Uterus (tissue), 4 donors: ENCODE measurements around the gene CTTNBP2NL. TPM values are rescaled to one million over a fixed set of nuclear protein-coding genes. Genes with fewer than 3 reads are reported as not detected.
"Not testable (repeated sequence)": the region's sequence is repeated elsewhere in the genome, so short reads cannot be mapped to it uniquely, and the experiment has no call there.

Experiments
- DNase-seq, 2 donors: peaks; one replicate each; pipeline ENCODE4 v3.0.0-alpha.2; 2019 to 2020
- H3K27ac ChIP-seq, 2 donors: fragments of 200-600 bp; sonication (generic); 1 replicate in 1 of 2; 2 replicates in 1 of 2; pipeline ENCODE4 v1.5.1; 2016 to 2018
- H3K27me3 ChIP-seq, 2 donors: fragments of 200-600 bp; sonication (generic); one replicate each; pipeline ENCODE4 v1.5.1; 2018 to 2019; ENCODE audit warnings: control low read depth in 1 of 2
- H3K36me3 ChIP-seq, 2 donors: fragments of 200-600 bp; sonication (generic); one replicate each; pipeline ENCODE4 v1.5.1; 2019; ENCODE audit warnings: control low read depth in 1 of 2
- H3K4me1 ChIP-seq, 2 donors: fragments of 200-600 bp; sonication (generic); one replicate each; pipeline ENCODE4 v1.5.1; 2018 to 2019; ENCODE audit warnings: control low read depth in 1 of 2
- H3K4me3 ChIP-seq, 2 donors: fragments of 200-600 bp; sonication (generic); 1 replicate in 1 of 2; 2 replicates in 1 of 2; pipeline ENCODE4 v1.5.1; 2018 to 2019; ENCODE audit warnings: mild to moderate bottlenecking in 1 of 2
- H3K9me3 ChIP-seq, 2 donors: fragments of 200-600 bp; sonication (generic); one replicate each; pipeline ENCODE4 v1.5.1; 2019; ENCODE audit warnings: control low read depth in 1 of 2
- POLR2A ChIP-seq, 2 donors: fragments of 450-650 bp; IDR thresholded peaks; one replicate each; pipeline ENCODE4 v1.6.1; 2016; ENCODE audit warnings: antibody characterized with exemption in 2 of 2, mild to moderate bottlenecking in 1 of 2, moderate library complexity in 1 of 2
- intact Hi-C: fragments of 100-400 bp; cut with DNase I; formaldehyde crosslinking; loops from one replicate; pipeline ENCODE4 v1.15.1; 2023; ENCODE audit warnings: low total_unique reads
- total RNA-seq, 4 donors: library from RNA; depleted of rRNA in 3 of 4; stranded (reverse); fragments of >200 nt in 3 of 4; gene quantifications; one replicate each; pipeline versions ENCODE4 v1.1.0 to v1.2.4, GENCODE V29; 2014 to 2023
- TF ChIP-seq, protein P1 (sequence below), 4 experiments: fragments of 200-600 bp in 2 of 4; fragments of 450-650 bp in 2 of 4; sonication (generic) in 2 of 4; IDR thresholded peaks; one replicate each; pipeline ENCODE4 v1.5.1; 2016 to 2019; ENCODE audit warnings: antibody characterized with exemption in 4 of 4, mild to moderate bottlenecking in 2 of 4, moderate library complexity in 1 of 4
- donor health status: DM: yes; HTN: yes; CAD: no.

Gene CTTNBP2NL
- total RNA-seq, 4 donors from 2014 or later, result 9.4 to 60.5 (median 15.6) TPM

DNA sequence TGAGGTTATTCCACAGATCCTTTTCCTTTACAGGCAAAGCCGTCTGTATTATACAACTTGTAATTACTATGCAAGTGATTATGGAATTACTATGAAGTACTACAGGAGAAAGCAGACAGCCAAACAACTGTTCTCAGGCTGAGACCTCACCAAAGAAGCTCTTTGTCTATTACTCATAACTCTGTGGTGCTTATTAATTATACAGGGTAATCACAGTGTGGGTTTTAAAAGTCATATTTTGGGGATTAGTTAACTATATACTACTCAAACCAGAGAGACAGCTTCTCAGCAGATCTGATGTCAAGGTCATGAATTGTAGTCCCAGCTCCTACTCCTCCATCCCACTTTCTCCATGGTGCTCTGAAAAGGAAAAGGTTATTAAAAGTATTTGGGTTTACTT is 49.6 kb downstream of the CTTNBP2NL start:
- no peaks in the 10 kb centered on the region for H3K9me3 ChIP-seq
- no peaks in the 10 kb centered on the region for H3K36me3 ChIP-seq
- no peak for DNase-seq
- intact Hi-C loops, result no loop called here
- peak overlapping the region in 1 of 2 donors; percentile 28 for H3K27ac ChIP-seq
- H3K4me3 ChIP-seq, result no peak overlapping the region
- H3K4me1 ChIP-seq, result no peaks in the 10 kb centered on the region
- TF ChIP-seq POLR2A (IDR thresholded peaks at IDR 0.05), result no peak
- TF ChIP-seq, protein P1, sequence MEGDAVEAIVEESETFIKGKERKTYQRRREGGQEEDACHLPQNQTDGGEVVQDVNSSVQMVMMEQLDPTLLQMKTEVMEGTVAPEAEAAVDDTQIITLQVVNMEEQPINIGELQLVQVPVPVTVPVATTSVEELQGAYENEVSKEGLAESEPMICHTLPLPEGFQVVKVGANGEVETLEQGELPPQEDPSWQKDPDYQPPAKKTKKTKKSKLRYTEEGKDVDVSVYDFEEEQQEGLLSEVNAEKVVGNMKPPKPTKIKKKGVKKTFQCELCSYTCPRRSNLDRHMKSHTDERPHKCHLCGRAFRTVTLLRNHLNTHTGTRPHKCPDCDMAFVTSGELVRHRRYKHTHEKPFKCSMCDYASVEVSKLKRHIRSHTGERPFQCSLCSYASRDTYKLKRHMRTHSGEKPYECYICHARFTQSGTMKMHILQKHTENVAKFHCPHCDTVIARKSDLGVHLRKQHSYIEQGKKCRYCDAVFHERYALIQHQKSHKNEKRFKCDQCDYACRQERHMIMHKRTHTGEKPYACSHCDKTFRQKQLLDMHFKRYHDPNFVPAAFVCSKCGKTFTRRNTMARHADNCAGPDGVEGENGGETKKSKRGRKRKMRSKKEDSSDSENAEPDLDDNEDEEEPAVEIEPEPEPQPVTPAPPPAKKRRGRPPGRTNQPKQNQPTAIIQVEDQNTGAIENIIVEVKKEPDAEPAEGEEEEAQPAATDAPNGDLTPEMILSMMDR (IDR thresholded peaks at IDR 0.05), result no peak
- no peaks in the 10 kb centered on the region for H3K27me3 ChIP-seq

- peak overlapping the region in 1 of 2 donors; percentile 28 for H3K27ac ChIP-seq
- TF ChIP-seq POLR2A (IDR thresholded peaks at IDR 0.05), result no peak
- TF ChIP-seq, protein P1 (IDR thresholded peaks at IDR 0.05), result no peak
- intact Hi-C loops, result no loop called here
- no peak for DNase-seq
- no peak overlapping the region for H3K4me3 ChIP-seq
- H3K4me1 ChIP-seq, result no peaks in the 10 kb centered on the region
- no peaks in the 10 kb centered on the region for H3K9me3 ChIP-seq
- no peaks in the 10 kb centered on the region for H3K36me3 ChIP-seq
- no peaks in the 10 kb centered on the region for H3K27me3 ChIP-seq
Observed at GRCh38 chr1:112446411-112446810, 50.4 kb downstream of the CTTNBP2NL start.

- TF ChIP-seq POLR2A (IDR thresholded peaks at IDR 0.05), result no peak
- TF ChIP-seq, protein P1 (IDR thresholded peaks at IDR 0.05), result no peak
- no peak for DNase-seq
- Histone ChIP-seq H3K27me3 (no peaks in the 10 kb centered on the region), H3K9me3 (no peaks in the 10 kb centered on the region), H3K27ac (no peak overlapping the region), H3K4me1 (no peaks in the 10 kb centered on the region), H3K4me3 (no peak overlapping the region), H3K36me3 (no peaks in the 10 kb centered on the region)
- intact Hi-C loops, result no loop called here
Observed at GRCh38 chr1:112448904-112449629, 53.1 kb downstream of the CTTNBP2NL start.

GRCh38 chr1:112449630-112449983 is 53.6 kb downstream of the CTTNBP2NL start:
- Histone ChIP-seq H3K4me1 (no peaks in the 10 kb centered on the region), H3K27me3 (no peaks in the 10 kb centered on the region), H3K27ac (no peak overlapping the region), H3K9me3 (no peaks in the 10 kb centered on the region), H3K36me3 (no peaks in the 10 kb centered on the region), H3K4me3 (no peak overlapping the region)
- intact Hi-C loops, result no loop called here
- TF ChIP-seq POLR2A (IDR thresholded peaks at IDR 0.05), result no peak
- TF ChIP-seq, protein P1 (IDR thresholded peaks at IDR 0.05), result no peak
- no peak for DNase-seq

GRCh38 chr1:112450773-112451172 is 54.8 kb downstream of the CTTNBP2NL start:
- TF ChIP-seq POLR2A (IDR thresholded peaks at IDR 0.05), result no peak
- TF ChIP-seq, protein P1 (IDR thresholded peaks at IDR 0.05), result no peak
- intact Hi-C loops, result no loop called here
- no peak for DNase-seq
- Histone ChIP-seq H3K4me1 (no peaks in the 10 kb centered on the region), H3K27ac (no peak overlapping the region), H3K9me3 (no peaks in the 10 kb centered on the region), H3K4me3 (no peak overlapping the region), H3K27me3 (no peaks in the 10 kb centered on the region), H3K36me3 (no peaks in the 10 kb centered on the region)

GRCh38 chr1:112451301-112451700 is 55.3 kb downstream of the CTTNBP2NL start:
- H3K36me3 ChIP-seq, result not testable (repeated sequence)

More at GRCh38 chr1:112451301-112451700, 55.3 kb downstream of the CTTNBP2NL start:
- H3K27ac ChIP-seq, H3K4me3 ChIP-seq, H3K4me1 ChIP-seq, H3K27me3 ChIP-seq, intact Hi-C loops, H3K9me3 ChIP-seq, DNase-seq: not testable (repeated sequence)
